Bronchial epithelial cell (primary cell): ENCODE results near the gene DNM3. TPM values are rescaled to one million over a fixed set of nuclear protein-coding genes. Genes with fewer than 3 reads are reported as not detected.

Experiments used
- DNase-seq: peaks from one replicate; pipeline ENCODE4 v3.0.0-alpha.2; 2010; ENCODE audit warnings: low read depth
- FAIRE-seq: peaks from 2 replicates; lab custom pipeline; 2011; peaks lifted over from hg19 to GRCh38; lab: Jason Lieb, UNC
- H3K27me3 ChIP-seq: 2 replicates; pipeline ENCODE4 v1.5.1; 2011; ENCODE audit warnings: low read length; ENCODE audit not compliant: control insufficient read depth, insufficient read depth
- H3K36me3 ChIP-seq: 2 replicates; pipeline ENCODE4 v1.5.1; 2011; ENCODE audit warnings: low read length; ENCODE audit not compliant: control insufficient read depth, insufficient read depth
- H3K4me3 ChIP-seq: 2 replicates; pipeline ENCODE4 v1.5.1; 2011; ENCODE audit warnings: mild to moderate bottlenecking, low read depth, low read length, control low read depth
- CTCF ChIP-seq: IDR thresholded peaks from 2 replicates; pipeline ENCODE4 v1.5.1; 2011; ENCODE audit warnings: mild to moderate bottlenecking, moderate library complexity, low read length, control low read depth, inconsistent platforms; ENCODE audit not compliant: insufficient read depth, severe bottlenecking
- total RNA-seq: library from RNA; depleted of rRNA; stranded (reverse); fragments of >200 nt; gene quantifications from 2 replicates; pipeline ENCODE4 v1.2.1, GENCODE V29; 2014

Gene DNM3
- total RNA-seq, 1 donor from 2014 or later = 1.3 TPM

- DNase-seq = peak; percentile 97
- Histone ChIP-seq H3K4me3 (no peak overlapping the region), H3K27me3 (no peaks in the 10 kb centered on the region), H3K36me3 (no peaks in the 10 kb centered on the region)
- no peak for TF ChIP-seq CTCF
- no peak for FAIRE-seq
Measured at GRCh38 chr1:172146141-172146850, 305.0 kb downstream of the DNM3 start.

GRCh38 chr1:172147541-172147940, 306.2 kb downstream of the DNM3 start:
- Histone ChIP-seq H3K27me3 (no peaks in the 10 kb centered on the region), H3K4me3 (no peak overlapping the region), H3K36me3 (no peaks in the 10 kb centered on the region)
- FAIRE-seq = no peak
- DNase-seq = peak; percentile 79
- no peak for TF ChIP-seq CTCF

- TF ChIP-seq CTCF = no peak
- Histone ChIP-seq H3K27me3 (no peaks in the 10 kb centered on the region), H3K4me3 (no peak overlapping the region), H3K36me3 (no peaks in the 10 kb centered on the region)
- no peak for FAIRE-seq
- DNase-seq = no peak
Measured at GRCh38 chr1:172148213-172148612, 306.9 kb downstream of the DNM3 start.

- DNase-seq = no peak
Measured at GRCh38 chr1:172148707-172149106, 307.4 kb downstream of the DNM3 start.

DNA sequence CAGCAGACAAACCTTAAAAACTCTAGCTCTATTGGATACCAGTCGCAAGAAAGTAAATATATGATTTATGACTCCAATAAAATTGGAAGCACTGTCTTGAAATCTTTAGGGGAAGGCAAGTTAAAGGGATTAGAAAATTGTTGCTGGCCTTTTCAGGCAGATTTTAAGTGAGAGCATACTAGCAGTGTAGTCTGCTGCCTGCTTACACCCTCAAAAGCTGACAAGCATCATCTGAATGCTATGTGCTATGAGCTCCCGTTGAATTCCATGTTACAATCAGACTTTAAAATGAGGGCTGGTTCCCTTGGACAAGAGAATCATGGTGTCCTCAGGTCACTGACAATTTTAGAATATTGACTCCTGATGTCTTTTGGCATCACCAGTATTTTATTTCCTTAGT, 308.0 kb downstream of the DNM3 start:
- DNase-seq = no peak
- no peaks in the 10 kb centered on the region for H3K27me3 ChIP-seq
- TF ChIP-seq CTCF = no peak
- FAIRE-seq = no peak
- H3K36me3 ChIP-seq = no peaks in the 10 kb centered on the region
- no peak overlapping the region for H3K4me3 ChIP-seq

More at GRCh38 chr1:172148707-172149106, 307.4 kb downstream of the DNM3 start:
- FAIRE-seq = no peak
- no peak for TF ChIP-seq CTCF
- no peaks in the 10 kb centered on the region for H3K27me3 ChIP-seq
- H3K36me3 ChIP-seq = no peaks in the 10 kb centered on the region
- no peak overlapping the region for H3K4me3 ChIP-seq

- H3K36me3 ChIP-seq = no peaks in the 10 kb centered on the region
- no peak overlapping the region for H3K4me3 ChIP-seq
- no peaks in the 10 kb centered on the region for H3K27me3 ChIP-seq
- TF ChIP-seq CTCF = no peak
- peak; percentile 90 for DNase-seq
- FAIRE-seq = no peak
Measured at GRCh38 chr1:172154551-172154950, 313.3 kb downstream of the DNM3 start.
